Breast epithelium (tissue), 4 donors: ENCODE results near the gene SYNE1. TPM values are rescaled to one million over a fixed set of nuclear protein-coding genes. Genes with fewer than 3 reads are reported as not detected.
"Not testable (repeated sequence)": the region's sequence is repeated elsewhere in the genome, so short reads cannot be mapped to it uniquely, and the experiment has no call there.

Experiments used
- DNase-seq, 2 donors: peaks; one replicate each; pipeline ENCODE4 v3.0.0-alpha.2; 2019; ENCODE audit warnings: low spot score in 2 of 2
- H3K27ac ChIP-seq, 2 donors: fragments of 200-600 bp; sonication (generic) in 1 of 2; one replicate each; pipeline ENCODE4 v1.5.1; 2016 to 2019; ENCODE audit warnings: mild to moderate bottlenecking in 1 of 2
- H3K27me3 ChIP-seq, 2 donors: fragments of 200-600 bp; sonication (generic) in 1 of 2; one replicate each; pipeline versions ENCODE4 v1.5.1 to v1.6.0; 2017 to 2019; ENCODE audit warnings: control low read depth in 1 of 2, mild to moderate bottlenecking in 1 of 2
- H3K36me3 ChIP-seq: fragments of 200-600 bp; one replicate; pipeline ENCODE4 v1.5.1; 2019
- H3K4me1 ChIP-seq, 2 donors: fragments of 200-600 bp; sonication (generic); one replicate each; pipeline ENCODE4 v1.5.1; 2016 to 2019; ENCODE audit warnings: control low read depth in 1 of 2
- H3K4me3 ChIP-seq, 3 donors: fragments of 200-600 bp; sonication (generic); 1 replicate in 2 of 3; 2 replicates in 1 of 3; pipeline ENCODE4 v1.5.1; 2016 to 2019; ENCODE audit warnings: mild to moderate bottlenecking in 3 of 3, moderate library complexity in 2 of 3
- H3K9me3 ChIP-seq, 2 donors: fragments of 200-600 bp; sonication (generic) in 1 of 2; one replicate each; pipeline ENCODE4 v1.5.1; 2016 to 2019; ENCODE audit warnings: control low read depth in 1 of 2
- POLR2A ChIP-seq: fragments of 450-650 bp; IDR thresholded peaks from one replicate; pipeline ENCODE4 v1.6.1; 2016; ENCODE audit warnings: antibody characterized with exemption, mild to moderate bottlenecking, moderate library complexity
- POLR2AphosphoS5 ChIP-seq, 3 donors: sonication (generic); formaldehyde crosslinking; IDR thresholded peaks; one replicate each; pipeline ENCODE4 v1.6.1; 2017; ENCODE audit warnings: antibody characterized with exemption in 3 of 3
- intact Hi-C: fragments of 100-400 bp; cut with DNase I; formaldehyde crosslinking; loops from one replicate; pipeline ENCODE4 v1.15.1; 2023; ENCODE audit warnings: low total_unique reads
- total RNA-seq, 3 donors: library from RNA; depleted of rRNA; stranded (reverse); fragments of >200 nt; gene quantifications; one replicate each; pipeline ENCODE4 v1.1.0, GENCODE V29; 2016
- TF ChIP-seq, protein P1 (sequence below), 3 donors: fragments of 450-650 bp; IDR thresholded peaks; one replicate each; pipeline ENCODE4 v1.5.1; 2016 to 2017; ENCODE audit warnings: antibody characterized with exemption in 3 of 3, mild to moderate bottlenecking in 3 of 3, moderate library complexity in 3 of 3

The SYNE1 gene, protein sequence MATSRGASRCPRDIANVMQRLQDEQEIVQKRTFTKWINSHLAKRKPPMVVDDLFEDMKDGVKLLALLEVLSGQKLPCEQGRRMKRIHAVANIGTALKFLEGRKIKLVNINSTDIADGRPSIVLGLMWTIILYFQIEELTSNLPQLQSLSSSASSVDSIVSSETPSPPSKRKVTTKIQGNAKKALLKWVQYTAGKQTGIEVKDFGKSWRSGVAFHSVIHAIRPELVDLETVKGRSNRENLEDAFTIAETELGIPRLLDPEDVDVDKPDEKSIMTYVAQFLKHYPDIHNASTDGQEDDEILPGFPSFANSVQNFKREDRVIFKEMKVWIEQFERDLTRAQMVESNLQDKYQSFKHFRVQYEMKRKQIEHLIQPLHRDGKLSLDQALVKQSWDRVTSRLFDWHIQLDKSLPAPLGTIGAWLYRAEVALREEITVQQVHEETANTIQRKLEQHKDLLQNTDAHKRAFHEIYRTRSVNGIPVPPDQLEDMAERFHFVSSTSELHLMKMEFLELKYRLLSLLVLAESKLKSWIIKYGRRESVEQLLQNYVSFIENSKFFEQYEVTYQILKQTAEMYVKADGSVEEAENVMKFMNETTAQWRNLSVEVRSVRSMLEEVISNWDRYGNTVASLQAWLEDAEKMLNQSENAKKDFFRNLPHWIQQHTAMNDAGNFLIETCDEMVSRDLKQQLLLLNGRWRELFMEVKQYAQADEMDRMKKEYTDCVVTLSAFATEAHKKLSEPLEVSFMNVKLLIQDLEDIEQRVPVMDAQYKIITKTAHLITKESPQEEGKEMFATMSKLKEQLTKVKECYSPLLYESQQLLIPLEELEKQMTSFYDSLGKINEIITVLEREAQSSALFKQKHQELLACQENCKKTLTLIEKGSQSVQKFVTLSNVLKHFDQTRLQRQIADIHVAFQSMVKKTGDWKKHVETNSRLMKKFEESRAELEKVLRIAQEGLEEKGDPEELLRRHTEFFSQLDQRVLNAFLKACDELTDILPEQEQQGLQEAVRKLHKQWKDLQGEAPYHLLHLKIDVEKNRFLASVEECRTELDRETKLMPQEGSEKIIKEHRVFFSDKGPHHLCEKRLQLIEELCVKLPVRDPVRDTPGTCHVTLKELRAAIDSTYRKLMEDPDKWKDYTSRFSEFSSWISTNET (N-terminal part only)
- total RNA-seq: 100 to 1,000 TPM in 1 of 3 donors, 10 to 100 TPM in 2; 80.9 to 106 (median 95.7) TPM

DNA sequence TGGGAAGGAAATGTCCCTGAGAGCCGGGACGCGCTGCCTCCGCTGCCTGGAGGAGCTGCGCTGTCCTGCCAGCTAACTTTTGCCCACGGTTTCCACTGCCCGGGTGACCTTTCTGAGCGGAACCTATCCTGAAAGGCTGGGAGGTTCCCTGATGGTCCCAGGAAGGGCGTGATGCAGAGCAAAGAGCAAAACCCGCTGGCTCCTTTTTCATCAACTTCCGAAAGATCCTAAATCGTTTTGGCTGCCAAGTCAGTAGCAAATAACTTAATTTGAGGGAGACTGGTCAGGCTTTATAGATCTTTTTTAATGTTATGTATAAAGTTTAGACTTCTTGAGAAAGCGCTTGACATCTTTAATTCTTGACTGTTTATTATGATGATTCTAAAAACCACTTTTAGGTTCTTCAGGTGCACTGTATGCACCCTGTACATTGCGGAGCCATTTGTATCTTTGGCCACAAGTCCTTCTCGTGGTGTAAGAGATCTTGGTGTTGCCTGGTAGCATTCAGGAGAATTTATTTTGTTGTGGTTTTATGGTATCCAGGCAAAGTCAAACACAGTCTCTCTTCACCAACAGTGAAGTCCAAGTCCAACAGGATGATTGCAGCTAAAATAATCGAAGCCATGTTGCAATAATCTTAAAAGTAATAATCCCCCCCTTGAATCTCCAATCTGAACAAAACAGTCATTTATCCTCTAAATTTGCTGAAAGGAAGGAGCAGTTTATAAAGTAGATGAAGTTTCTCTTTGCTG, at the start of gene SYNE1:
TSS of gene SYNE1 (minus strand) at position 67 of the 752 bp plus-strand sequence. CDS start 9,031 bp downstream, outside the sequence.
- Histone ChIP-seq H3K9me3 (no peaks in the 10 kb centered on the region), H3K27ac (peak within 1 kb of the TSS; percentile 40 to 77)
- DNase-seq: no peak

DNA sequence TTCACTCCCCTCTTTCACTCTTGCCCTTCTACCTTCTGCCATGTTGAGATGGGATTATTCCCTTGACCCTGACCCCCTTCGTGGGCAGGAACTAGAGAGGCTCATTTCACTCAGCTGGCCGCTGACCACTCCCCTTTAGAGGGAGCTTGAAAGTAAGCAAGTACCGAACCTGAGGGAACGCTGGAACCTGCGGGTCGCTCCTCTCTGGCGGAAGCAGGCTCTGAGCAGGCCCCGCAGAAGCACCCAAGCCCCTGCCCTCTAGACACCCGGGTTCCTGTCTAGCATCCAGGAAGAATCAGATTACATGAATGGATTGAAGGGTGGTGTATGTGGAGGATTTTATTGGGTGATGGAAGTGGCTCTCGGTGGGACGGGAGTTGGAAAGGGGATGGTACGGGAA, 48.7 kb upstream of the SYNE1 start:
- Histone ChIP-seq H3K4me1 (no peaks in the 10 kb centered on the region), H3K9me3 (no peaks in the 10 kb centered on the region), H3K4me3 (no peak overlapping the region), H3K36me3 (no peaks in the 10 kb centered on the region), H3K27me3 (no peaks in the 10 kb centered on the region), H3K27ac (no peak overlapping the region)
- intact Hi-C loops: no loop called here
- no peak for DNase-seq
- TF ChIP-seq POLR2A (no peak), POLR2AphosphoS5 (IDR thresholded peaks at IDR 0.05) (no peak)
- TF ChIP-seq, protein P1, sequence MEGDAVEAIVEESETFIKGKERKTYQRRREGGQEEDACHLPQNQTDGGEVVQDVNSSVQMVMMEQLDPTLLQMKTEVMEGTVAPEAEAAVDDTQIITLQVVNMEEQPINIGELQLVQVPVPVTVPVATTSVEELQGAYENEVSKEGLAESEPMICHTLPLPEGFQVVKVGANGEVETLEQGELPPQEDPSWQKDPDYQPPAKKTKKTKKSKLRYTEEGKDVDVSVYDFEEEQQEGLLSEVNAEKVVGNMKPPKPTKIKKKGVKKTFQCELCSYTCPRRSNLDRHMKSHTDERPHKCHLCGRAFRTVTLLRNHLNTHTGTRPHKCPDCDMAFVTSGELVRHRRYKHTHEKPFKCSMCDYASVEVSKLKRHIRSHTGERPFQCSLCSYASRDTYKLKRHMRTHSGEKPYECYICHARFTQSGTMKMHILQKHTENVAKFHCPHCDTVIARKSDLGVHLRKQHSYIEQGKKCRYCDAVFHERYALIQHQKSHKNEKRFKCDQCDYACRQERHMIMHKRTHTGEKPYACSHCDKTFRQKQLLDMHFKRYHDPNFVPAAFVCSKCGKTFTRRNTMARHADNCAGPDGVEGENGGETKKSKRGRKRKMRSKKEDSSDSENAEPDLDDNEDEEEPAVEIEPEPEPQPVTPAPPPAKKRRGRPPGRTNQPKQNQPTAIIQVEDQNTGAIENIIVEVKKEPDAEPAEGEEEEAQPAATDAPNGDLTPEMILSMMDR (IDR thresholded peaks at IDR 0.05): no peak

More for the DNA sequence above, at the start of gene SYNE1:
- intact Hi-C loops: no loop called here
- peaks cover 0 to 4% of the 10 kb centered on the region in 2 donors for H3K27me3 ChIP-seq
- H3K4me1 ChIP-seq: no peaks in the 10 kb centered on the region
- H3K36me3 ChIP-seq: no peaks in the 10 kb centered on the region
- H3K4me3 ChIP-seq: peak within 1 kb of the TSS; percentile 59 to 76 (median 62)
- no peak for TF ChIP-seq POLR2A
- TF ChIP-seq, protein P1 (IDR thresholded peaks at IDR 0.05): no peak

DNA sequence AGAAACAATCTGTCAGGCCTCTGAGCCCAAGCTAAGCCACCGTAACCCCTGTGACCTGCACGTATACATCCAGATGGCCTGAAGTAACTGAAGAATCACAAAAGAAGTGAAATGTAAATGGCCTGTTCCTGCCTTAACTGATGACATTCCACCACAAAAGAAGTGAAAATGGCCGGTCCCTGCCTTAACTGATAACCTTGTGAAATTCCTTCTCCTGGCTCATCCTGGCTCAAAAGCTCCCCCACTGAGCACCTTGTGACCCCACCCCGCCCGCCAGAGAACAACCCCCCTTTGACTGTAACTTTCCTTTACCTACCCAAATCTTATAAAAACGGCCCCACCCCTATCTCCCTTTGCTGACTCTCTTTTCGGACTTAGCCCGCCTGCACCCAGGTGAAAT, 45.8 kb upstream of the SYNE1 start:
- H3K27me3 ChIP-seq, intact Hi-C loops, H3K4me1 ChIP-seq, H3K9me3 ChIP-seq, H3K4me3 ChIP-seq, DNase-seq, H3K27ac ChIP-seq, H3K36me3 ChIP-seq: not testable (repeated sequence)

DNA sequence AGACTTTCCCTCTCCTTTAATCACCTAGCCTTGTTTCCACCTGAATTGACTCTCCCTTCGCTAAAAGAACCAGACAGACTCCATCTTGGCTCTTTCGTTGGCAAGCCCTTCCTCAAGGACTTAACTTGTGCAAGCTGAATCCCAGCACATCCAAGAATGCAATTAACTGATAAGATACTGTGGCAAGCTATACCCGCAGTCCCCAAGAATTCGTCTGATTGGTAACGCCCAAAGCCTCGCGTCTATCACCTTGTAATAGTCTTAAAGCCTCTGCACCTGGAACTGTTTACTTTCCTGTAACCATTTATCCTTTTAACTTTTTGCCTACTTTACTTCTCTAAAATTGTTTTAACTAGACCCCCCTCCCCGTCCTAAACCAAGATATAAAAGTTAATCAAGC, 45.0 kb upstream of the SYNE1 start:
- intact Hi-C loops: no loop called here
- no peak for TF ChIP-seq POLR2AphosphoS5 (IDR thresholded peaks at IDR 0.05)
- Histone ChIP-seq H3K27me3 (no peaks in the 10 kb centered on the region), H3K4me1 (no peaks in the 10 kb centered on the region), H3K9me3 (no peaks in the 10 kb centered on the region), H3K27ac (no peak overlapping the region), H3K4me3 (no peak overlapping the region), H3K36me3 (no peaks in the 10 kb centered on the region)
- no peak for DNase-seq

DNA sequence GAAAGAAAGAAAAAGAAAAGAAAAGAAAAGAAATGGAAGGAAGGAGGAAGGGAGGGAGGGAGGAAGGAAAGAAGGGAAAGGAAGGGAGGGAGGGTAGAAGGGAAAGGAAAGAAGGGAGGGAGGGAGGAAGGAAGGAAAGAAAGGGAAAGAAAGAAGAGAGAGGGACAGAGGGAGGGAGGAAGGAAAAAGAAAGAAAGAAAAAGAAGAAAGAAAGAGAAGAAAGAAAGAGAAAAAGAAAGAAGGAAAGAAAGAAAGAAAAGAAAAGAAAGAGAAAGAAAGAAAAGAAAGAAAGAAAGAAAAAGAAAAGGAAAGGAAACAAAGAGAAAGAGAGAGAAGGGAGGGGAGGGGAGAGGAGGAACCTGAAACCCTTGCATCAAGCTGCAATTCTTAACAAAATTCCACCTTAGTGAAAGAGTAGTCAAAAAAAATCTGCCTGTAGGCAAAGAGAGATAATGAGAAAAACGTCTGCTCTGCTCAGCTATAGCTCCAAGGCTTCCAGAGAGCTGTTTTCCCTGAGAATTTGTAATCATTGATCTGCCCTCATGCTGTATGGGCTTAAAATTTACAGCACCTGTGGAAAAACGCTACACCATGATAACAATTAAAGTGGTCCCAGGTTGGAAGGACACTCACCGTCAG, 43.8 kb upstream of the SYNE1 start:
- no peaks in the 10 kb centered on the region for H3K9me3 ChIP-seq
- TF ChIP-seq, protein P1 (IDR thresholded peaks at IDR 0.05): no peak
- TF ChIP-seq POLR2AphosphoS5 (IDR thresholded peaks at IDR 0.05) (no peak), POLR2A (no peak)
- intact Hi-C loops: no loop called here
- no peak for DNase-seq
- no peak overlapping the region for H3K4me3 ChIP-seq
- no peaks in the 10 kb centered on the region for H3K27me3 ChIP-seq
- no peaks in the 10 kb centered on the region for H3K36me3 ChIP-seq
- H3K4me1 ChIP-seq: no peaks in the 10 kb centered on the region
- H3K27ac ChIP-seq: no peak overlapping the region
